Putamen (tissue), 1 donor: Measurements from ENCODE around the gene RXFP3.

Experiments used
- DNase-seq: peaks from one replicate; pipeline ENCODE4 v3.0.0-alpha.2; 2016; ENCODE audit warnings: low spot score

RXFP3 gene

DNA sequence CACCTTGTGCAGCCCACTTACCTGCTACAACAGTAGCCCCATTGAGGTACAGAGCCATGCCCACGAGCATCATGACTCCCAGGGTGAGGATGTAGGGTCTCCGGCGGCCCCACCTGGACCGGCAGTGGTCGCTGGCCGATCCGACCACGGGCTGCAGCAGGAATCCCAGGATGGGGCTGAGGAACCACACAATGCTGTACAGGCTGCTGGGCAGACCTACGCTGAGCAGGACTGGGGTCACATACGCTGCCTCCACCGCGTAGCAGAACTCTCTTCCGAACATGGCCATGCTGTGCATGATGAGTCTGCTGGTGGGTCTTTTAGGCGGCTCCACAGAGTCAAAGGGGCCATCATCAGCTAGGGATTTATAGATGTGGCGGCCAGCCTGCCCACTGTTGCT lies 48.0 kb downstream of the RXFP3 start:
- no peak for DNase-seq

DNA sequence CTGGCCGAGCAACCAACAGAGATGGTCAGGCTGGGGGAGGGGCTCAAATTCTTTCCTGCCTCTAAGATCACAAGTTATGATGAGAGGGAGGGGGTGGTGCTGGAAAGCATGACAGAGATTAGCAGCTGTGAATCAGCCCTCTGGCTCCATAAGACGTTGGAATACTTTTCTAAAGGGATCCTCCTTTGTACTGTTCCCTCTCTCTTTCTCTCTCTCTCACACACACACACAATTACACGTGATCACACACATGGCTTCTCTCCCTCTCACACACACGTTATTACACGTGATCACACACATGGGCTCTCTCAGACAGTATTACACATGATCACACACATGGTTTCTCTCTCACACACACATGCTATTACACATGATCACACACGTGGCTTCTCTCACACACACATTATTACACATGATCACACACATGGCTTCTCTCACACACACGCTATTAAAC lies 48.5 kb downstream of the RXFP3 start, which contains the start of gene SLC45A2:
SLC45A2 (minus strand) TSS at position 23 of the 454 bp plus-strand sequence. CDS start 110 bp downstream, outside the sequence.
- DNase-seq, result no peak

DNA sequence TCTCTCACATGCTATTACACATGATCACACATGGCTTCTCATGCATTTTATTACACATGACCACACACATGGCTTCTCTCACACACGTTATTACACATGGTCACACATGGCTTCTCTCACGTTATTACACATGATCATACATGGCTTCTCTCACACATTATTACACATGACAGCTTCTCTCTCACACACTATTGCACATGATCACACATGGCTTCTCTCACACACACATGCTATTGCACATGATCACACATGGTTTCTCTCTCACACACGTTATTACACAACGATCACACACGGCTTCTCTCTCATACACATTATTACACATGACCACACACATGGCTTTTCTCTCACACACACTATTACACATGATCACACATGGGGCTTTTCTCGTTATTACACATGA lies 49.3 kb downstream of the RXFP3 start:
- DNase-seq, result no peak
